HG03469 (cell line): ENCODE measurements around the gene RGPD8.

Source experiments
- ATAC-seq: cut with Tn5 transposase; IDR thresholded peaks from one replicate; pipeline ENCODE4 v1.9.1; 2021; ENCODE audit warnings: mild to moderate bottlenecking, moderate library complexity, moderate number of reproducible peaks; ENCODE audit not compliant: unreplicated experiment

The RGPD8 gene

GRCh38 chr2:112339986-112340385 lies 93.5 kb downstream of the RGPD8 start:
- ATAC-seq: no peak

- no peak for ATAC-seq
Measured at GRCh38 chr2:112335600-112335999, 97.8 kb downstream of the RGPD8 start.

GRCh38 chr2:112332123-112332696 lies 101.2 kb downstream of the RGPD8 start:
- ATAC-seq: no peak

- no peak for ATAC-seq
Measured at GRCh38 chr2:112322919-112323318, 110.5 kb downstream of the RGPD8 start.

GRCh38 chr2:112321375-112322320 lies 111.8 kb downstream of the RGPD8 start:
- no peak for ATAC-seq
